ENCODE measurements around the gene KBTBD2.
"Not testable (repeated sequence)": the region's sequence is repeated elsewhere in the genome, so short reads cannot be mapped to it uniquely, and the experiment has no call there.

The KBTBD2 gene

DNA sequence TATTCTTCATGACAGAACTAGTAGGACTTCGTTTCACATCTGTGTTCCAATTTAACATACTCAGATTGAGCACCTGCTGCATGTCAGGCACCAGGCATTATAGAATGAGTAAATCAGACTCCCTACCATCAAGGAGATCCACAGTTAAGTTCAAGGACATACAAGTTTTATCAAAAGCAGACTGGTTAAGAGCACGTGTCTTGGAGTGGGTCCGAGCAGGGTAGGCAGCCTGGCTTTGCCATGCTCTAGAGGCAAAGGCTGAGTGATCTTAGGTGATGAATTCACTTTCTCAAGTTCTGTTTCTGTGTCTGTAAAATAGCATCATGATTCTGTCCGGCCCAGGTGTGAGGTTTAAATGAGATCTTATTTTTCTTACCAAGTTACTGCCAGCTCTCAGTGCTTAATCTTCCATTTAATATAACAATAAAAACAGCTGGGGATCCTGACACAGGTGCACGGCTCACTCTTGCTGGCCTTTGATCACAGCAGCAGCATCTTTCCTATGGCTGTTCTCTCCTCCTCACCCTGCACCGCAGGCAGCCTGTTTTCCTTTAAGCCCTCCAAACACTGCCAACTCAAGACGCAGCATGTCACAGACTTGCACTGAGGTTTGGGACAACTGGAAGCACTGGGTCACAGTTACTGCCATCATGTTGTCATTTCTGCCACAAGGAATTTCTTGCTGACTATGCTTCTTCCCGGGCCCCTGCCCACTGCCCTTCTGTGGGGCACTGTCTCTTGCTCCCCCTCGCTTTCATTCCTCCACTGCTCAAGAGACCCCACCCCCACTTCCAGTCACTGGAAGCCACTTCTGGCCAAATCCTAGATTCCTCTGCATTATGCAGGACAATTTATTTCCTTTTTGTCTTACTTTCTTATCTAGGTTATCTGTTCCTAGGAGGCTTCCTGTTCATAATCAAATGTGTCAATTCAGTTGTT is 35.5 kb downstream of the KBTBD2 start:
- DNase-seq (ENCODE audit: low read depth in 2 of 2, low spot score in 1 of 2): not testable (repeated sequence)

- not testable (repeated sequence) for DNase-seq (ENCODE audit: low read depth in 2 of 2, low spot score in 1 of 2)
These were observed 40.9 kb downstream of the KBTBD2 start for GRCh38 chr7:32850654-32851053.

- not testable (repeated sequence) for DNase-seq (ENCODE audit: low read depth in 2 of 2, low spot score in 1 of 2)
These were observed 42.9 kb downstream of the KBTBD2 start for GRCh38 chr7:32848655-32849054.

DNA sequence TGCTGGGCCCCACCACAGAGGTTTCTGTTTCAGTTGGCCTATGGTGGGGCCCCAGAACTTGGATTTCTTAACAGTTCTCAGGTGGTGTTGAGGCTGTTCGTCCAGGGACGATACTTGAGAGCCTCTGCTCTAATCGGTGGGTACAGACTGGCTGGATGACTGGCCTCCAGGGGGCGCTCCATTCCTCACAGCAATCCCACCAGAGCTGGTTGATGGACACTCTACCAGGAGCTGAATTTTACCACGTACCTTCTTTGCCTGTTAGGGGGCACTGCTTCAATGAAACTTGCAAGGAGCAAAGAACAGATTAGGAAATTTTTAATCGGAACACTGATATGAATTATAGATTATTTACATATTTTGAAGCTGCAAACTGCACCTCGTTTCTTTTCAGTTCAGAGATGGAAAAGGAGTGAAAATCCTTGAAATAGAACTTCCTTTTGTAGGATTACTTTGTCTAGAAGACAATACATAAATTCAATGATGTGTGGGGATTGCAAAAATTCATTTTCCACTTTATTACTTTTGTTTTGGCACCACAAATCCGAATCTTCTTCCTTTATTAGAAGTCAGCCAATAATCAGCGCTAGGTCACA is 44.8 kb downstream of the KBTBD2 start:
- DNase-seq (ENCODE audit: low read depth in 2 of 2, low spot score in 1 of 2): peak; percentile 85 to 88

- not testable (repeated sequence) for DNase-seq (ENCODE audit: low read depth in 2 of 2, low spot score in 1 of 2)
These were observed 46.8 kb downstream of the KBTBD2 start for GRCh38 chr7:32844748-32845147.

DNA sequence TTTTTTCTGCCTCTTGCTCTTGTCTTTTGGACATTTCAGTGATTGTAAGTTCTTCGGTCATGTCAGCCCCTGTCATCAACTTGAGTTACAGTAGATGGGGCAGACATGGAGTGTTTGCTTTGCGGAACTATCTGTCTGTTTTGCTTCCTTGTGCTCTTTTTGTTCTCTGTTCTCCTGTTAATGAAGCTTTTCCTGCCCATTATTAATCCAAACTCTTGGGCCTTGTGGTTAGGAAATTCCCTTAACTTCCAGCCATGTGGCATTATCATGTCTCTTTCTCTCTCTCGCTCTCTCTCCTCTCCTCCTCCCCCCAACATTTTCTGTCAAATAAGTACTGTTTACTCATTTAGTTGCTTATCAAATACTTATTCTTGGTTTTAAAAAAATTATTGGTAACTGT is 47.8 kb downstream of the KBTBD2 start:
- not testable (repeated sequence) for DNase-seq (ENCODE audit: low read depth in 2 of 2, low spot score in 1 of 2)

DNA sequence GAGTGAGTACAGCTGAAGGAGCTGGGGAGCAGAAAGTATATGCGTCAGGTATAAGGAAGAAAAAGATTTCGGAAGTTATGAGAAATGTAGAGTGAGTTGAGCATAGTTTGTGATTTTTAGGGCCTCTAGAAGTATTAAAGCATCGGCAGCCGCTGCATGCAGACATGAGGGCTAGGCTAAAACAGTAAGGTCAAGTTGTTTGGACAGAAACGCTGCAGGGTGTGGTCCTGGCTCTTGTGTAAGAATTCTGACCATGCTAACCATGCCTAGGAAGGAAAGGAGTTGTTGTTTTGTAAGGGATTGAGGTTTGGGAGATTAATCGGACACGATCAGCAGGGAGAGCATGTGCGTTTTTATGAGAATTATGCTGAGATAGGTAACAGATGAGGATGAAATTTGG is 51.7 kb downstream of the KBTBD2 start:
- DNase-seq (ENCODE audit: low read depth in 2 of 2, low spot score in 1 of 2): not testable (repeated sequence)

GRCh38 chr7:32828996-32829752 is 62.4 kb downstream of the KBTBD2 start:
- DNase-seq (ENCODE audit: low read depth in 2 of 2, low spot score in 1 of 2): not testable (repeated sequence)

Measured in stimulated activated CD8-positive, alpha-beta memory T cell treated with anti-CD3 and anti-CD28 coated beads, Interleukin-4, amount 100 ng/mL, for 1 hour (primary cell).